Renal cortex interstitium (tissue), 11 donors: Measurements from ENCODE around the gene MAP1B. TPM values are rescaled to one million over a fixed set of nuclear protein-coding genes. Genes with fewer than 3 reads are reported as not detected.
A peak's percentile ranks its signal among the peaks of the same experiment; 100 is the strongest.

ENCODE experiments used
- DNase-seq, 11 donors: peaks; one replicate each; pipeline ENCODE4 v3.0.0-alpha.2; 2013; ENCODE audit warnings: low read depth in 9 of 11, low spot score in 4 of 11; ENCODE audit errors: extremely low read depth in 1 of 11
- polyA plus RNA-seq, 3 donors: library from polyadenylated mRNA; unstranded; fragments of 120-200 nt; gene quantifications; one replicate each; pipeline ENCODE4 v1.2.1, GENCODE V29; 2013; ENCODE audit not compliant: insufficient read length in 3 of 3

Gene MAP1B
- polyA plus RNA-seq, 3 donors = 13.6 to 17.7 (median 16.5) TPM

DNA sequence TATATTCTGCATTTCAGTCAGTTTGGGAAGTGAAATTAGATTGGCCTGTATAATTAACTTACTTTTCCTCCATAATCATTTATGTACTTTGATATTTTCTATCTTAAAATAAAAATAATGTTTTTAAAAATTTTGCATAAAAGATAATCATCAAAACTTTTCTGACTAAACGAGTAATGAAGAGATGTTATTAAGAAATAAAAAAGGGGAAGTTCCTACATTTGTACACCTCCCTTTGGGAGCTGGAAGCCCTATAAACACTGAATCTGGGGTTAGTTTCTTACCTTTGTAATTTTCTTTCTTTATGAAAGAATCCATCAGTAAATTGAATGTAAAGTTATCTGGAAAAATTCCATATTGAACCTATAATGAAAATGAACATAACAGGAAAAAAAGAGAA is 126.6 kb downstream of the MAP1B start:
- no peak for DNase-seq

DNA sequence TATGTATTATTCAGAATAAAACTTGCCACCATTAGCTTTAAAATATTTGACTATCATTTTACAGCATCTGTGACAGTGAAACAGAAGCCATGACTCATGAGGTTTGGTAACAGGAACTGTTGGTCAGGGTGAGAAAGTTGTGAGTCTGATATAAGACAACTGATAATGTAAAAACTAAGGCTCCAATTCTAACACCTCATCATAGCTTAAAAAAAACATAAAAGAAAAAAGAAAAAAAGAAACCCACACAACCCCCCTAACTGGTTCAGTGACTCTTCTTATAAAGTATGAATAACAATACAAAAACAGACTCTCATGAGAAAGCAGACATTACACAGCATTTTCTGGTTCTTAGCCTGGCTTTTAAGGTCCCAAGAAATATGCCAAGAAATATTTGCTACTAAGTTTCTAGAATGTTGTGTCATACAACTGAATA is 127.0 kb downstream of the MAP1B start:
- DNase-seq = no peak

DNA sequence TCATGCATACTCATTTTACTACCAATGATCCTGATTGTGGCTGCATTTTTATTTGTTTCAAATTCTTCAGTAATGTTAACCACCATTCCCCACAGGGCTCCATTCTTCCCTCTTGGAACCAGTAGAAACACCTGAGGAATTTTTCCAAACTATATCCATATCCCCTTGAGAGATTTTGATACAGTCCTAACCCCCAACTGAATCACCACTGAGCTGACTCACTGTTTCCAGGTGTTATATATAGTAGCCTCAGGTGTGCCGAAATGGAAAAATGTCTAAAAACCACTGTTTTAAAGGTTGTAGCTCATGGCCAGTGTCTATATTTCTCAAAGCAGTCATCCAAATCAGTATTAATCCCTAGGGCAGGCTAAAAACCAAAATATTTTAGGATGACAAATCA is 127.6 kb downstream of the MAP1B start:
- no peak for DNase-seq

DNA sequence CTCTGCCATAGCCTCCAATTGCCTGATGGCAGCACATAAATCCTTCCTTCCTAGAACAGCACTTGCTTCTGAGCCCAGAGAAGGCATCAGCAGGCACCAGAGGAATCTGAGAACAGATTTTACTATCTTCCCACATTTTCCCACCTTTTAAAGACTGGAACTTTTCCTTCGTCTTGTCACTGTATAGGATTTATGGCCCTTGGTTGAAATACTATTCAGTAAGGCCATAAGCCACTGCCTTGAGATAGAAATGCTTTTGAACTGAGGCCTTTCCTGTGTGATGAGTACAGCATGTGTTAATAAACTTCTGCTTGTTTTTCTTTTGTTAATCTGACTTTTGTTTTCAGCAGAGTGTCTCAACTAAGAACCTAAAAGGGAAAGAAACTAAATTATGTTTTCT is 128.4 kb downstream of the MAP1B start:
- no peak for DNase-seq

DNA sequence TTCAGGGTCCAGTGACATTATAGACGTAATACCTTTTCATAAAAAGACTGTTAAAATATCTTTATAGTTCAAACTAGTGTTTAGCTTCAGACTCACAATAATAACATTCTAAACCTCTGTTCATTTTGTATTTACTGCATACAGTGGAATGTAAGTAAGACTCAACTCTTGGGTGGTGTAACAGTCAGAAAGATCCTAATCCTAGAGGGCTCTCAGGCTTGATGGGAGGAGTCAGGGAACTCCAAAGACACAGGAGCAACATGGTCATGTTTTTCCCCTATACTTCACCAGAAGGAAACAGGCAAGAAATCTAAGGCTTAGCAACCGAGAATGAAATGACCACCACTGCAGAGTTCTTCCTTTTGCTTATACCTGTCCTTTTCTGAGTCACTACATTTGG is 130.1 kb downstream of the MAP1B start:
- DNase-seq = no peak

DNA sequence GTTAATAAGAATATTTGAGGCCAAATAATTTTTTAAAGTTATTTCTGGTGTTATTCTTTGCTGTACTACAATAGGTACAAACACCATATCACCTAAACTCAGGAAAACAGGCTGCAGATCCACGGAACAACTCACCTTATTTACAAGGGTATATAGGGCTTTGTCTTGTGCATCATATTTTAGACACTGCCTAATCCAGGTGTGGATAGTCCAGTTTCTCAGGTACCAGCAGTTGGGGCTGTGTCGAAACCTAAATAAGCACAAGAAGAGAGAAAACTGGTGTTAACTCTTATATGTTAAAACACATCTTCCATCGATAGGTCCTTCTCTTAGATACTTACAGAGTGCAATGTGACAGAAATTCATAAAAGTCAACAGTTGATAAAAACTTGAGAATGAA is 130.6 kb downstream of the MAP1B start:
- no peak for DNase-seq

DNA sequence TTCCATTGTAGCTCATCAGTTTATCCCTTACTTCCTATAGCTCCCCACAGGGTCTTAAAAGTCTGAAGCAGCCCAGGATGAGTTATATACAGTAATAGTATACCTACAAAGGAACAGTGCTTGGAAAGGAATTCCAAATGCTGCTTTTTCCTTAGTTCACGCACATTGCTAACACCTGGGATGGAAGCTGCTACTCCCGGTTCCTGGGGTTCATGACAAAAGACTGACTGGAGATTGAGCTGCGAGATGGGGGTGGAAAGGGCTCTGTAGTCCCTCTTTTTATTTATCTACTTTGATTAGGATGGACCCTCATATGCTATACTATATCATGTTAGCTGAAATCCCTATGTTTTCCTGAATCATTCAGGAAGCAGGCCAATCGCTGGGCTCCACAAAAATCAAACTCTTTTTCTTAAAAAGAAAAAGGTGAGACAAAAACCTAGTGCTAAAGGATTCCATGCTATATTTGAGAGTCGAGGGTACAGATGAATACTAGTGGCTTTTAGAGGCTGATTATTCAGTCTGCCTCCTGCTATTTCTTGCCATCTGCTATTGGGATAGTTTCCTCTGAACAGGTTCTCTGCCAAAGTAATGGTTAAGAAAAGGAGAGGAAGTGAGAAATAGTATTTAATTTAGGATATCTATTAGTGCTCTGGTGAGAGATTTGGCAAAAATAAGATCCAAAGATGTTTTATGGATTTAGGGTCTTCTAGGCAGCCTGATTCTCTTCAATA is 131.6 kb downstream of the MAP1B start:
- DNase-seq = no peak

DNA sequence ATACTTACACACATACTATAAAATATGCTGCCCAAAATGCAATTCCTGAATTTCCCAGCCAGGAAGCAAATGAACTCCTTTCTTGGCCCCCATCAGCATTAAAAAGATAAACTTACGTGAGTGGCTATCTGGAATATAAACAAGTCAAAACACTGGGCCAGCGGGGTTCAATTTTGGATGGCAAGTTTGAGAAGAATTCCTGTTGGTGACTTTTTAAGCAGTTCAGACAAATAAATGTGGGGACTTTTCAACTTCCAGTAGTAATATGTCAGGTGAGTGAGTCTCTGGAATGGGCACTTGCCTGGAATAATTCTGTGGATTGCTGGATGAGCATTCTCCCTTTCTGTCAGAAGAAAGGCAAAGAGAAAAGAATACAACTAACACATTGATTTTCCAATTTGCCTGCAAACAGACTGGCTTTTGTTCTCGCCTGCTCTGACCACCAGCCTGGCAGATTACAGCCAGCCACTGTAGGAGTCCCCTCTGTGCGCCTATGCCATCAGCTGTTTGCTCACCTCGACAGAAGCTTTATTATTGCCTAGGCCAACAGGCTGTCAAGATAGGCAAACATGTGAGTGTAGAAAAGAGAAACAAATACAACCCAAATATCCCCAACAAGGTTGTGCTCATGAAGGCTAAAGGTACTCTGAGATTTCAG is 134.2 kb downstream of the MAP1B start:
- no peak for DNase-seq

DNA sequence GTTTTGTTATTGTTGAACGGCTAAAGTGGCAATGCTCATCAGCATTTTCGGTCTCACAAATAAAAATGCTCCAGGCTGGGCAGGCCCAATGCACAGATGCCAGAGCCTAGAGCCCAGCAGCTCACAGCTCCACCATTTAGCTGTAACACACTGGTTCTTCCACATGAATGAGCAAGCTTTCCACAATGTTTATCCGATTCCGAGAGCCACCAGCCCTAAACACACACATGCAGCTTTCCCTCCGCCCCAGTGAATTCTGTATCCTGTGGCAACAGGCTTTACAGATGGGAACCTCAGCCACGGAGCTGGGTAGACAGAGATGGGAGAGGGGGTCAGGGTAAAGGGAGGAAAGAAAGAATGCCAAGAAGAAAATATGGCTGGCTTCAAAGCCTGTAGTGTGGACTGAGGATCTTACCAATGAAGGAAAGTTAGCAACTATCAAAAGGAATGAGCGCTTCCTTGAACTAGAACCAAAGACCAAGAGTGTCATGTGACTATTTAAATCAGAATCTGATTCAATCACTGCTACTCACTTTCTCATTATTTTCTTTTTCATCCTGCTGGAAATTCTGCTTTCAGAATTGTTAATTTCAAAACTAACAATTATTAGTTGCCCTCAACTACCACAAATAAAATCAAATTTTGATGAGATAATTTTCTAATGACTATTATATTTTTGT is 135.7 kb downstream of the MAP1B start:
- DNase-seq = peak in 4 of 11 donors; percentile 23 to 42 (median 34)

DNA sequence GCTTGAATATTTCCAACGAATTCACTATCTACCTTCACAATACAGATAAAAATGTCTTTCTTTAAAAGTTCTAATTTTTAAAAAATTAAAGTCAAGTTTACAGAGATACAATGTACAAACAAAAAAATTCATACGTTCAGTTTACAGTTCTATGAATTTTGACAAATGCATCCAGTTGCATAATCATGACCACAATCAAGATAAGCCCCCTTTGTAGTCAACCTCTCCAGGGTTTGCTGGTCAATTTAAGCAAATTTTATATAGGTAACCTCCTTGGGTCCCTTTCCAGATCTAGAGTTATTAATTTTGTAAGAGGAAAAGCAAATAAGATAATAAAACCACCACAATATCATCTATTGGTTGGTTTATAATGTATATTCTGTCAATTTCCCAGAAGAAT is 136.4 kb downstream of the MAP1B start:
- no peak for DNase-seq

DNA sequence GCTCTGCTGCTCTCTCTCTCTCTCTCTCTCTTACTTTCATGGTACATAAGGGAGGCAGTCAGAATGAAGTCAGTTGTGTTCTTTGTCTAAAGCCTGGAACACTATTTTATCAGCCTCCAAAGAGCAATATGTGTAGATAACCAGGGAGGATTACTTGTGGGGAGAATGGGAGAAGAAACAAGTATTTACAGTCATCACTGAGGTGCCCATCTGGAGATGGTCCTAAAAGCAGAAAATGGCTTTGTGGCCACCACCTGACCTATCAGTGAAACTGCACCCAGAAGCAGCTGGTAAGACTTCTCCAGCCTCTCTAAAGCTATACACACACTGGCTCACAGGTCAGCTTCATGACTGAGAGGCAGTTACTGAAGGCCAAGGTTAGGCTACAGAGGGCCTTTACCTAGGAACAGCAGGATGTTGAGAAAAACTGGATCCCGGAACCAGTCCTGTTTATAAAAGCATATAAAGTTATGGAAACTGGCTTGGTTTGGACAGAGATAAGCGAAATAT is 137.6 kb downstream of the MAP1B start:
- no peak for DNase-seq

DNA sequence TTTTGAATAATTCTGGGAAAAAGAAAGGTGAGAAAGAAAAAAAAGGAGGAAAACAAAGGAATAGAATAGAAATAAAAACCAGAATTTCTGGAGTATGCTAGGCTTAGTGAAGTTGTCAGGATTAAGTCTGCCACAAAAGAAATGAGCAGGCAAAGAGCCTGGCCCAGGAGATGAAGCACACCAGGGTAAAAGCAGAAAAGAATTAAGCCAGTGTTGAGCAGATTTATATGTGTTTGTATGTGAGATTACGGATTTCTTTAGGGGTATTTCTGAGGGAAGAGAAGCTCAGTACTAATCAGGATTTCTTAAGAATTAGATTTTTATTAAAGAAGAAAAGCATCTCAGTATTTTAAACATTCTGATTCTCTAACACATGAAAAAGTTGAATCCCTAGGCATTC is 138.3 kb downstream of the MAP1B start:
- DNase-seq = no peak

DNA sequence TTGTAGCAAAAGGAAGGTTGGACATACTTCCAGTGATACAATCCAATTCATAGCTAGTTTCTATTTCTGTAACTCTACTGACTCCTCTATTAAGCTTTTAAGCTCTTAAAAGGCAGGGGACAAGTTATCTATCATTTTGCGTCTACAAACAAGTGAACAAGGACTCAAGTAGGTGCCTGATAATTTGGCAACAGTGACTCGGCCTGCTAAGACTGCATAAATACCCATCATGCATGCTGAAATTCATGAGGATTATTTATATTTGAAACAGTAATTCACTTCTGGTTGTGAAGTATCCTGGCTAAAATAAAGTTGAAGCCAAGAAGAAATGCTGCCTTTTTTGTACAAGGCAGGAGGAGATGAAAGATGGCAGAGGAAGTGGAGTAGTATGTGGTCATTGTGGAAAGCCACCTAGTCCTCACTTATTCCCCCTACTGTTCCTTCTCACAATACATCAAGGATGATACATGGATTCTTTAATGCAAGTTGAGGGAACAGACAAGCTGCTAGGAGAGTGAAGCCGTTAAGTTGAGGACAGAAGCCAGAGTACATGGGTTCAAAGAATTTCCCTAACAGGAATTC is 138.8 kb downstream of the MAP1B start:
- DNase-seq = no peak

DNA sequence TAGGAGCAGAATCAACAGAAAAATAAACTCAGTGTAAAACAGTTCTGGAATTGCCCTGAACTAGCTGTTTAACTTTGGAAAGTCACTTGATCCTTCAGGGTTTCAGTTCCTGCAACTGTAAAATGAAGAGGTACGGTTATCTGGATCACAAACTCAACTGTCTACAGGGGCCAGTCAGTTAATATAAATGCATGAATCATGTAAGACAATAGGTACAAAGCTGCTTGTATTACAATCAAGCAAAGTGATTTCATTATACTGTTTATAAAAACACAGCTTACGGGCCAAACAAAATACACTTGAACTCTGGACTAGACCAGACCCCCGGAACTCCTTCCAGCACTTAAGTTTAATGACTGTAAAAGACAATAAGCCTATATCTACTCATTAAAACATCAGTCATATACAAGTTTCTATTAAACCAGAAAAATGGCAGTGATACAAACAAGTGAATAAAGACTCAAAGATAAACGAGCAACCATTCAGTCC is 139.7 kb downstream of the MAP1B start:
- DNase-seq = no peak

DNA sequence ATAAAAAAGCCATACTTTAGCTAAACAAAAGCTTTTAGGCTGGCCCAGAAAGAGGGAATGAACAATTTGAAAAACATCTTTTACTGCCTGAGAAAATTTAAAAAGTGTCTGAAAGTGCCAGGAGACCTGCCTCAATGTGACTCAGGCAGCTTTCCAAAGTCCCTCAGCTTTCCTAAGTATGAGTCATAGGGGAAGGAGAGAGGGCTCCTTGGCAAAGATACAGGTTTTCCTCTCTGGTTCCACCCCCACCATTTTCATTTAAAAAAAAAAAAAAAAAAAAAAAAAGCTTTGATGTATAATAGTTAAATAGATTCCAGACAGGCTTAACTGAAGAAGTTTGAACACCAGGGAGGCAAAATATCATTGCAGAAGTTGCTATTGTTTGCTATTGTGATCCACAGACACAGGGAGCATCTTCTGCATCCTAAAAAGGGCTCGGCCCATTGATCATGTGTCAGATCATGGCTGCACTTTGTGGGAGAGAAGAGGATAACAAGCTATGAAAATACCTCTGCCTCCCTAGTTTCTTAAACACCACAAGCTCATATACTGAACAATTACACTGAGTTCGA is 141.2 kb downstream of the MAP1B start:
- no peak for DNase-seq

DNA sequence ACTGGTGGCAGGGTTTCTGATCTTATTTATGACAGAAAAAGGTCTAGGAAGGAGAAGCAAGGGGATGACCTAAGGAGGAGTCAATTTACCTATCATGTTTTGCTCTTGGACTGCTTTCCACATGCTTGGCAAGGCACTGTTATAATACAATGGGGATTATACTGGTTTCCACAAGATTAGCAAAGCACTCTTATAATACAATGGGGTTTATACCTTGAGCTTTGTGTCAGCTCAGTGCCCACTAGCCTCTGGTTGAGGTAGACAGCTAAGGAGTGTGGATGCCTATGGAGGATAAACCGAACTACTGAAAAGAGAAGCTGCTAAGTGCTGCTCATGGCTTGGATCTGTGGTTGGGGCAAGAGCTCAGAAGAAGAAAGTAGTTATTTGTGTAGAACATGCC is 144.1 kb downstream of the MAP1B start:
- DNase-seq = no peak

DNA sequence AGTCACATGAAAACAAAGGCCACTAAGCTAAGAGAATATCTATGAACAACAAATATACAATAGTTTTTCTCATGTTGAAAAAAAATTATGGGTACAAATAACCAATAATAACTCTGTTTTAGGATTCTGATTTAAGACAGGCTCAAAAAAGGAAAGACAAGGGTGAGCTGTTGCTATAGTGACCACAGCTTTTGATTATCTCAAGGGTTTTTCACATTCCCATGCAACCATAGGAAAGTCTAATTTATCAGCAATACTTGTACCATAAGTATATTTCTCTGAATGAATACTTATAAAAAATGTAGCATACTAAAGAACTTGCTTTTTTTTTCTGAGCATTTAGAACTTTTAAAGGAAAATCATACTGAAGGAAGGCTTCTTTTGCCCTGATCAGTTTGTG is 144.7 kb downstream of the MAP1B start:
- DNase-seq = no peak

DNA sequence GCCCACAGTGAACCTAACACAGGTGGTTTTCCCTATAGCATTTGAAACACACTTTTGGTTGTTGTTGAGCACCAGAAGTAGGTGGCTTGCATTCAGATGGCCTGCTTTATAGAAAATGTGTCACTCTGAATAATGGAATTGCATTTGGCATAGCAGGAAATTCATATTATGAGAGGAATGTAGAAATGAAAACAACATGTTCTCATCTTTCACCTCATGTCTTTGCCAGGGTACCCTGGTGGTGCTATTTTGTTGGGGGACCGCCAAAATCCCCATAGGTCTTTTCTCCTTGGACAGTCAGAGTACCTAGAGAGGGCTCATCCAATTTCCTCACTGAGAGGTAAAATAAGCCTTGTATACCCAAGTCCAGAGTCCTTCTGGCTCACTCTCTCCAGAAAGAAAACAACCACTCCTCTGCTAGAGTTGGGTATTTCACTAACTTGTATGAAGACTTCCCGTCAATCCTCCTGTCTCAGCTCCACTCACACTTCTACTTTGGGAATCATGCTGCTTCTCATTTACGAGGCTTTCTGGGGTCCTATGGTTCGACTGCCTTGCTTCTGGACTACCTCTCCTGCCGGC is 145.4 kb downstream of the MAP1B start:
- no peak for DNase-seq

DNA sequence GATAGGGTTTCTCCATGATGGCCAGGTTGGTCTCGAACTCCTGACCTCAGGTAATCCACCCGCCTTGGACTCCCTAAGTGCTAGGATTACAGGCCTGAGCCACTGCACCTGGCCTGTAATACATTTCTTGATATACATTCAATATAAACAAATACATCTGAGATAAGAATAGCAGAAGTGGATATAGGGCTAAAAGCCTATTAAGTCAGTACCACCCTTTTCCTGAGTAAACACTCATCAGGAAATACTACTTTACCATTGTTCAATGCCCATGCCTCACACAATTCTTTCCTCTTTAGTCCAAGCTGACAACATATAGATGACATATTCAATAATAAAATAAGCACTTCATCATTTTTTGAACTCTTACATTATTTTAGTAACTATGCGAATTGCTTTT is 148.0 kb downstream of the MAP1B start:
- DNase-seq = no peak
